Ovary (tissue), 3 donors: ENCODE results near the gene PPP2R1B.

ENCODE experiments used
- EP300 ChIP-seq: sonication (generic); formaldehyde crosslinking; IDR thresholded peaks from one replicate; pipeline ENCODE4 v1.6.1; 2017; ENCODE audit warnings: antibody characterized with exemption
- POLR2A ChIP-seq: fragments of 450-650 bp; IDR thresholded peaks from one replicate; pipeline ENCODE4 v1.6.1; 2017; ENCODE audit warnings: antibody characterized with exemption, mild to moderate bottlenecking, moderate library complexity
- TF ChIP-seq, protein P1 (sequence below), 3 donors: fragments of 450-650 bp in 2 of 3; fragments of 200-600 bp in 1 of 3; IDR thresholded peaks; one replicate each; pipeline versions ENCODE4 v1.5.1 to v1.8.0; 2016 to 2022; ENCODE audit warnings: antibody characterized with exemption in 3 of 3, mild to moderate bottlenecking in 1 of 3
- donor health status: DM: no; HTN: no; CAD: no.

DNA sequence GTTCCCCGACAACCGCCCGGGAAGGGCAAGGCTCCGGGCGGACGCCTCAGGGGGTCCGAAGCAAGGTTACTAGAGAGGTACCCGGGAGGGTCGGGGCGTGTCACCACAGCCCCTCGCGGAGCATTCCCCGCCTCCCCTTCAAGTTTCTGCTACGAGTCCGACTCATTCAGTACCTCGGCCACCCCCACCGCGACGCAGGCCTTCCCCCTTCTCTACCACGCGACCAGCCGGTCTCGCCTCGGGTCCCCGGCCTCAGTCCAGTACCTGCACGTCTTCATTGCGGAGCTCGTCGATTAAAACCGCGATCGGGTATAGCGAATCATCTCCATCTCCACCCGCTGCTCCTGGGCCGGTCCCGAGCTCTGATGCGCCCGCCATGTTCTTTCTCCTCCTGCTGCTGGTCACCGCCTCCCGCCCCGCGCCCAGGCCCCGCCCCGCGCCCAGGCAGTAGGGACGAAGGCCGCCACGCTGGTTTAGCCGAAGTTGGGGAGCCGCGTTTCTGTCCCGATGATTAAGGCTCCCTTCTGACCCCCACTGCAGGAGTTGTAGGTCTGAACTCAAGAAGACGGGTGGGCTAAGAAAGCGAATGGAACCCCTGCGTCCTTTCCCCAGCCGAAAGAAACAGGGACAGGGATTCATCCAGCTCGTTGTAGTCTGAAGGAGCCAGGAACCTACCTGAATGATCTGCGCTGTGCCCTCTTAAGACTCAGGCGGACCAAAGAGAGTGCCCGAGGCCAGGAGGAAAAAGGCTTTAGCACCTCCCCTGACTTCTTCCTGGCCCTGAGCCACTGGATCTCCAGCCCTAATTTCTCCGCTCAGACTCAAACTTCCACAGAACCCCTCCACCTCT, at the start of gene PPP2R1B:
- TF ChIP-seq, protein P1, sequence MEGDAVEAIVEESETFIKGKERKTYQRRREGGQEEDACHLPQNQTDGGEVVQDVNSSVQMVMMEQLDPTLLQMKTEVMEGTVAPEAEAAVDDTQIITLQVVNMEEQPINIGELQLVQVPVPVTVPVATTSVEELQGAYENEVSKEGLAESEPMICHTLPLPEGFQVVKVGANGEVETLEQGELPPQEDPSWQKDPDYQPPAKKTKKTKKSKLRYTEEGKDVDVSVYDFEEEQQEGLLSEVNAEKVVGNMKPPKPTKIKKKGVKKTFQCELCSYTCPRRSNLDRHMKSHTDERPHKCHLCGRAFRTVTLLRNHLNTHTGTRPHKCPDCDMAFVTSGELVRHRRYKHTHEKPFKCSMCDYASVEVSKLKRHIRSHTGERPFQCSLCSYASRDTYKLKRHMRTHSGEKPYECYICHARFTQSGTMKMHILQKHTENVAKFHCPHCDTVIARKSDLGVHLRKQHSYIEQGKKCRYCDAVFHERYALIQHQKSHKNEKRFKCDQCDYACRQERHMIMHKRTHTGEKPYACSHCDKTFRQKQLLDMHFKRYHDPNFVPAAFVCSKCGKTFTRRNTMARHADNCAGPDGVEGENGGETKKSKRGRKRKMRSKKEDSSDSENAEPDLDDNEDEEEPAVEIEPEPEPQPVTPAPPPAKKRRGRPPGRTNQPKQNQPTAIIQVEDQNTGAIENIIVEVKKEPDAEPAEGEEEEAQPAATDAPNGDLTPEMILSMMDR (IDR thresholded peaks at IDR 0.05): no peak
- TF ChIP-seq POLR2A (peak; percentile 55), EP300 (no peak)
